NCI-H128 (cell line): ENCODE data around the gene MAML3.

Experiments used
- DNase-seq: peaks from one replicate; lab custom pipeline; 2025; ENCODE audit not compliant: unreplicated experiment; lab: John Stamatoyannopoulos, UW

The MAML3 gene

DNA sequence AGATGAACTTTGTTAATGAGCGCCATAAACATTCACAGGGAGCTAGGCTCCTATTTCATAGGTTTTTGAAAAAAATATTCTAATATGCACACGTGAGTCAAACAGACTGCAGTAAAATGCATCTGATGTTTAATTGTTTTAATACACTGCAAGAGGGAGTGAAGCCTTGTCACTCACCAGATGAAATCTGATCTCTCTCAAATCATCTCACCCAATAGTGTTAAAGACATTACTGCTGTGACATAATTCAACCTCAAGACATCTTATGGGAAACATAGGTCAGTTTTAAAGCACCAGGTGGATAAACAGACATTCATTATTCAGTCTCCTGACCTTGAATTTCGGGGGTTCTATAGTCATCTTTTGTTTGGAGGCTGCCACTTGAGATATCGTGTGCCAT lies 148.3 kb downstream of the MAML3 start:
- peak; percentile 35 for DNase-seq

DNA sequence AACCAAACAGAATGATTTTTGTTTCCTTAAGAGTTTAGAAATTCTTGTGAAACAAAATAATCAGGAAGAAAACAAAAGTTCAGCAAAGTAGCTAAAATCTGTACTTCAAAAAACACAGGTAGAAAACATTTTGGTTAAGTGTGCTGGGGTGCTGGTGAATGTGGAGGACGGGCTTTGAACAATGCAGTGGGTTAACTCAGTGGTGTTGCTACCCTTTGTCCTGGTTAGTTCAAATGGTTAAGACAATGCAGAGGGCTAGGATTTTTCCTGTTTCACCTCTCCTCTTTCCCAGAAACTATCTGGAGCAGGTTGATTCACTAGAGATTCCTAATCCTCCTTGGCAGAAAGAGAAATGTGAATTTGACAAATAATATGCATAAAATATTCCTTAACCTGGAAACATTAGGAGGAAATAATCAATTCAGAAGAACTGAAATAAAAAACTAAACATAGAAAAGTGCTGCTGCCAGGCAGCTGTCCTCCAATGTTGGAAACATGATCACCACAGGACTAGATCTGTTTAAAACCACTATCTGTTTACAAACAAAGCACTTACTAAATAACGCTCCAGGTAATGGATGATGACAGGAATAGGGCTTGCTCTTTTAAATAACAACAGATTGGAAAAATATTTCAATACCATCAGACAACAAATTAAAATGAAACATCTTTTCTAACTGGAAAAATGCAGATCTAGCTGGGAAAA lies 148.9 kb downstream of the MAML3 start:
- no peak for DNase-seq

- peak; percentile 9 for DNase-seq
Measured at GRCh38 chr4:140004549-140004895, 149.5 kb downstream of the MAML3 start.

GRCh38 chr4:140003876-140004548 lies 150.0 kb downstream of the MAML3 start:
- no peak for DNase-seq

- DNase-seq = no peak
Measured at GRCh38 chr4:140000232-140000631, 153.8 kb downstream of the MAML3 start.

GRCh38 chr4:139988863-139989765 lies 164.9 kb downstream of the MAML3 start:
- no peak for DNase-seq

DNA sequence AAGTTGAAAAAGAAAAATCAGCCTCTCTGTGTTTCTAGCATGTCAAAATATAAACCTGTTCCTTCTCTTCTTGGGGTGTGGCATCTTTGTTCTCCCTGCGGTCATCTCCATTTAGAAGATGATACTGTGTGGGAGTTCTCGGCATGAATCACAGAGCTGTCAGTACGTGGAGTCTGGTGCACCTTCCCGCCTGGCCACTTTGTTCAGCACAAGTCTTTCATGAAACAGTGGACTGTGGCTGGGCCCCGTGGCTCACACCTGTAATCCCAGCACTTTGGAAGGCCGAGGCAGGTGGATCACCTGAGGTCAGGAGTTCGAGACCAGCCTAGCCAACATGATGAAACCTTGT lies 166.5 kb downstream of the MAML3 start:
- DNase-seq = no peak

DNA sequence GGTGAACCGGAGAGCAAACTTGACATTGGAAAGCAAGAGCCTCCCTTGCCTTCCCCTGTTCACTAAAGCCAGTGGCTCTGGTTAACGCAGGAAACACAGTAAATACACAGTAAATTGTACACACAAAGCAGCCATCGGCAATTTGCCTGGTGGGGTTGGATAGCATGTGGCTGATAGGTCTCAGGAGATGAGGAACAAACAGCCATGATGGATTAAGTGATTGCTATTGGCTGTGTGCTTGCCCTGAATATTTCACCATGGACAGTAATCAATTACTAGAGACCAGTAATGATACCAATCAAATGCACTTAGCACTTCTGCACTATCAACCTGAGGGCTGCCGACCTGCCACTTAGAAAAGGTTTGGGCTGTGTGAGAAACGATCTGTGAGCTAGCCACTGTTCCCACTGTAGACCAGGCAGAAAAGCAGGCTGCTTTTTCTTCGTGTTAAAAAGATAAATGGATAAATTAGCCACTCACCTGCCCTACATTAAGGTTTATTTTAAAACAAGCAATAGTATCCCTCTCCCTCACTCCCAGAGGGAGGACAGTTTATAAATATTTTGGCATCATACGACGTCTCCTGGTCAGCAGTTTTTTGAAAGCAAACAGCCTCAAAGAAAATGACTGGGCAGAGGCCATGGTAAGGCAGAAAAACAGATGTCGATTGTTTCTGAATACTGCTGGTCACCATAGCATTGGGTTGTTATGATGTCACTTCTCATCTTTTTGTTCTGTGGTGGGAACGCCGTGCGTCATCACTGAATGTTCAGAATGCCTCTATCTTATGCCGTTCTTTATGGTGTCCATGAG lies 167.1 kb downstream of the MAML3 start:
- no peak for DNase-seq

DNA sequence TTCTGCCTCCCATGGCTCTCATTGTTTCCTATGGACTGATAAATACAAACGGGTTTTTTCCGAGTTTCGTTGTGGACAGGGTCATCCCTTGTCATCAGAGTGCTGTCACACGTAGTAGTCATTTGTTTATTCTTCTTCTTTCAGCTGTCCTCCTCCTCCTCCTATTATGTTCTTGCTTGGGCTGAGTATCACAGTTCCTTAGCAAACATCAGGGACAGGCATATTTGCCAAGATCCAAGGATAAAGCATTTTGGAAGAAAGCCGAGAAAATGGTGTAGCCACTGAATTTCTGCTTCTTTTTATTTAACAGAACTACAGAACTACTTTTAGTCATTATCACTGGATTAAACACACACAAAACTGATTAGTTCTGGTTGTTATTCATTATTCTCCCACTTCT lies 167.9 kb downstream of the MAML3 start:
- DNase-seq = no peak

- no peak for DNase-seq
Measured at GRCh38 chr4:139985401-139985800, 168.6 kb downstream of the MAML3 start.

GRCh38 chr4:139984471-139984870 lies 169.5 kb downstream of the MAML3 start:
- no peak for DNase-seq

DNA sequence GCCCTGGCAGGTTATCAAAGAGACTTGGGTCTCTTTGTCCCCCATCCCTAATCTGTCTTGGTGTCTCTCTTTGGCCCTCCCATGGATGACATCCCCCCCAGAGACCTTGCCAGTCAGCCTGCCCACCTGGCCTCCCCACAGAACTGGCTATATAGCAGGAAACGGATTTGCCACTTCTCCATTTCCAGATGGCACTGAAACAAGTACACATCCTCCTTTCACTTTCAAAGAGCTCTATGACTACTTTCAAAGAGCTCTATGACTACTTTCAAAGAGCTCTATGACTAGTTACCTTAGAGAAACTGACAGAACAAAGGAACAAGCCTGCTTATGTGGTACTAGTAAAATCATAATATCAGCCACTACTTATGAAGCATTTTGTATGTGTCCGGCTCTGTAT lies 175.3 kb downstream of the MAML3 start:
- DNase-seq = no peak

DNA sequence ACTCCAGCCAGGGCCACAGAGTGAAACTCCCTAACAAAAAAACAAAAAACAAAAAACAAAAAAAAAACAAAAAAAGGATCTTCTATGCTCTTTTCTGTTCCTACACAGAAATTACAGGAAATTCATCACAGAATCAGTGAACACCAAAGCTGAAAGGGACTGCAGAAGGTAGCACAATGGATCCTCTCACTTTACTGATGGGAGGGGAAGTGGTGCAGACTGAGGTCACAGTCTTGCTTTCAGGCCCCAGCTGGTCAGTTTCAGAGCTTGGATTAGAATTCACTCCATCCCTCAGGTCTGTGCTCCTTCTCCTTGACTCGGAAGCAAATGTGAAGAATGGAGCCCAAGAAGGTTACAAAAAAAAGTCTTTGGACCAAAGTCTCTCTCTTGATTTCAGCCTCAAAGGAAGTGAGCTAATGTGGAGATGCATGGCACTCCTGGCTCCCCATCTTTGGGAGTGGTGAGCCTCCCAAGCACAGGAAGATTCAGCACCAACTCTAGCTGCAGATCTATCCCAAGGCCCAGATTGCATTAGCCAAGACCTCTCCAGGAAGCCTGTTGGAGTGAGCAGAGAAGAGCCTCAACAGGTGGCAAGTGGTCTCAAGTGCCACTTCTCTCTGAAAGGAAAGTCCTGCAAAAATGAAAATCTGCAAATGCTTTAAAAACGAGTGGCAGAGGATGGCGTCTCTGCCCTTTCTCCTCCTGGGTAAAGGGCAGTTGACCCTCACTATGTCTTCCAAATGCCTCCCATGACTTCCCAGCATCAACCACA lies 176.0 kb downstream of the MAML3 start:
- no peak for DNase-seq

DNA sequence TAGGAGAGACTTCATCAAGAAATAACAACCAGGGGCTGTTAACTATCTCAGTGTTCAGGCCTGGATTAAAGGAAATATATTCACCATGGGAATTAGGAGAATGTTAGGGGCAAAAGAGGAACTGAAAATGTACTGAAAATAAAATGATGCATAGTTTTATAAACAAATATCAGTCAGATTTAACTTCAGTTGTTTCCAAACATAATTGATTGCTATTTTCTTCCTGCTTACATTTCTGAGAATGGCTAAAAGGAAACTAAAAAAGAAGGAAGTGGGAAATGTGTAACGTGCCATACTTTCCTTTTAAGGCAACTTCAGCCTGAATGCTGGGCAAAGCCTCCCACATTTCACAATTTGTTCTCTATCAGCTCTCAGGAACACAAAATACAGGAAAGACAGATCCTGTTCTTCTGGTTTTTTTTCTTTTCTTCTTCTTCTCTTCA lies 178.1 kb downstream of the MAML3 start:
- no peak for DNase-seq

DNA sequence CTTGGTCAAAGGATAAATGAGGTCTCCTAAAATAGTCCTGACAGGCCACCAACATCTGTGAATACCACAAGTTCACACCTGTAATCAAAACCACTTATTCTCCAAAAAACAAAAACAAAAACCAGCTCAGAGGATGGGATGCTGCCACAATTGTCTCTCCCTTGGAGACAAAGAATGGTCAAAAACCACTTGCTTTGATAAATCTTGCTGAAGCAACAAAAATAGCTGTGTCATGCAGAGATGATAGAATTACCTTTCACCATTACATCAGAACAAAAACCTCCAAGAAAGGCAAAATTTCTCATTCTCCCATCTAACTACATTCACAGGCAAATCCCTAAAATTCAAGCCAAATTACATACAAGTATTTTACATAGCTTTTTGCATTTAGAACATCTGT lies 180.4 kb downstream of the MAML3 start:
- DNase-seq = no peak

DNA sequence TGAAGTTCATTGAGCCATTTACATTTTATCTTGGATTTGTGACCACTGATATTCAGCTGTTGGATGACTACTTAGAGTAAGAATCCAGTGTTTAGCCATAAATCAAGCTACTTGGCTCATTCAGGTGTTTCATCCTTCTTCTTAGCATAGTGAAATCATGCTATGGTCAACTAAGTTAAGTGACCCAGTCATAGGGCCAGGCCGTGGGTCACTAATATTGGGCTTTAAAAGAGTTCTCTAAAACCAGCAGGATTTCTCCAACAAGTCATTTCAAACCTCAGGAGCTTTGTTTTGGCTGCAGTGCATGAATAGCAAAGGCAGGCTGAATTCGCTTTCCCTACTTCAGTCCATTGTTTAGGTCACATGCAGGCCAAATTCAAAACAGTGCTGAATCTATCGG lies 181.0 kb downstream of the MAML3 start:
- no peak for DNase-seq

DNA sequence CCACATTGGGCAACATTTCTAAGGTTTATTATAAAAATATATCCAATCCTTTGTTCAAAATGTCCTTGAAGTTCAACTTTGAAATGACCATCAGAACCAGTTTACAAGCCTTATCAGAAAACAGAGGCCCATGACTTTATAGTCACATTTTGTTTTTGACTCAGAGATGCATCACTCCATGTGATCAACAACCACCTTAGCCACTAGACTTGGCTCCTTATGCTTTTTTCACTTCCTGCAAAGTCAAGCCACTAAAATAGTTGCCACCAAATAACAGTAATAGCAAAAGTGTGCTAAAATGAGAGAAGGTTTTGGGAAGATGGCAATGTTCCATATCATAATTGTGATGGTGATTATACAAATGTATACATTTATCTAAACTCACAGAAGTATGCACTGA lies 181.7 kb downstream of the MAML3 start:
- no peak for DNase-seq

GRCh38 chr4:139971111-139971510 lies 182.9 kb downstream of the MAML3 start:
- DNase-seq = no peak

GRCh38 chr4:139969635-139970266 lies 184.2 kb downstream of the MAML3 start:
- DNase-seq = no peak

DNA sequence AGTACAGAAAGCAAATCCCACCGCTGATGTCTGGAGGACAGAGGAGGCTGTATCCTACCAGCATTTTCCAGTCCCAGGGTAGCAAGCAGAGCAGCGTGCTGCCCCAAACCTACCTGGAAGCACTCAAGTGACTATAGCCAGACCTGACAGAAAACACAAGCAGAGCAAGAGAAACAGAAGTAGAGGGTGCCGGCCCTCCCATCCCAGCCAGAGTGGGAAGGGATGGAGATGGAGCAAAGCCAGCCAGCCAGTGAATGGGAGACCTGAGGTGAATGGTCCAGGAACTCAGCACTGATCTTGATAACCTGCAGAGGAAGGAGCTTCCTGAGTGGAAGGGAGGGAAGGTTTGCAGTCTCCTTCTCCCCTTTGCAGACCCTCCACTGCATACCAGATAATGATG lies 185.2 kb downstream of the MAML3 start:
- no peak for DNase-seq
